Measurements from ENCODE around the gene RGS7BP. TPM values are rescaled to one million over a fixed set of nuclear protein-coding genes. Genes with fewer than 3 reads are reported as not detected.
A peak's percentile ranks its signal among the peaks of the same experiment; 100 is the strongest.
"Not testable (repeated sequence)": the region's sequence is repeated elsewhere in the genome, so short reads cannot be mapped to it uniquely, and the experiment has no call there.

Gene RGS7BP
- total RNA-seq, 1 donor from 2014 or later = 0.20 TPM

DNA sequence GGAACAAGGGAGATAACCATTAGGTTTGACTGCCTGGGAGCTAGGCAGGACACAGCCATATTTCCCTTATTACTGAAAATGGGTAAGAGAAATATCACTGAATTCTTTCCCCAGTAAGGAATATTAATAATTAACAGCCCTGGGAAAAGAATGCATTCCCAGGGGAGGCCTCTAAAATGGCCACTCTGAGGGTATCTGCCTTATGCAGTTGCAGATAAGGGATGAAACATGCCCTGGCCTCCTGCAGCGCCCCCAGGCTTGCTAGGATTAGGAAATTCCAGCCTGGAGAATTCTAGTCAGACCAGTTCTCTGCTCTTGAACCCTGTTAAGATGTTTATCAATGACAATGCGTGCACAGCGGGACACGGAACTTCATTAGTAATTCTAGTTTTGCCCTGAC is 52.8 kb downstream of the RGS7BP start:
- not testable (repeated sequence) for DNase-seq (ENCODE audit: low read depth in 2 of 2)

- no peak for DNase-seq (ENCODE audit: low read depth in 2 of 2)
Measured at GRCh38 chr5:64566310-64566916, 60.6 kb downstream of the RGS7BP start.

DNA sequence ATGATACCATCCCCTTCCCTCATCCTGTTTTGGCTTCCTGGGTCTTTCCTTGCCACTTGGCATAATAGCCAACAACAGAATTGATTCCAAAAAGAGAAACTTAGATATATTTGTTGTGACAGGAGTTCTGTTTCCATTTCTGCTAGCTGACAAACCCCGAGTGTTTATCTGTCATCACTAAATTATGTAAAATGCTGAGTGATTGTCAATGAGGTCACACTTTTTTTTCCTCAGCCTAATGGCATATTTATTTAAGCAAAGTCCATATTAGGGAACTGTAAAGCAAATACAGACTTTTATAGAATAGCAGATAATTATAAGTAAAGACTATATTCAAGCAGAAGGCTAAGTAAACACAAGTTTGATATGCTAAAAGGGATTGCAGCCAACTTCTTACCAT is 64.0 kb downstream of the RGS7BP start:
- no peak for DNase-seq (ENCODE audit: low read depth in 2 of 2)

DNA sequence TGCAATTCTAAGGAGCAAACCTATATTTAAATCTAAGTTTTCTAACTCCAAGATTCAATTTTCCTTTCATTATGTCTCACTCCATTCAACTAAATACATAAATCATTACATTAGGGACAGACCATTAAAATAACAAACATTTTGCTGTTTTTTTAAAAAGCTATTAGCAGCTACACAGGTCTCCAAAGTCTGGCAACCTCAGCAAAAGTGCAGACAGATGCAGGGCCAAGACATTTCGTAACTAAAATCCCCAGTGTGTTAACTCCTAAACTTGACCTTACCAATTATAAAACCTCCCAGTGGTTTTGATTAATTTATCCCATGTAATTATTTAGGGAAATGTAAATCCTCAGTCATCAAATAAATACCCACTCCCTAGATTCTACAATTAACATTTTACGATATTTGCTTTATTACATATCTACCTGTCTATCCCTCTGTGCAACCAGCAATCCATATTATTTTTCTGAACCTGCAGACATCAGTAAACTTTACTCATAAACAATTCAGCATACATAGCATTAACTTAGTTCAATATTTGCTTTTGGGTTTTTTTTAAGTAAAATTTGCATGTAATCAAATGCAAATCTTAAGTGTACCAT is 64.7 kb downstream of the RGS7BP start:
- DNase-seq (ENCODE audit: low read depth in 2 of 2) = no peak

DNA sequence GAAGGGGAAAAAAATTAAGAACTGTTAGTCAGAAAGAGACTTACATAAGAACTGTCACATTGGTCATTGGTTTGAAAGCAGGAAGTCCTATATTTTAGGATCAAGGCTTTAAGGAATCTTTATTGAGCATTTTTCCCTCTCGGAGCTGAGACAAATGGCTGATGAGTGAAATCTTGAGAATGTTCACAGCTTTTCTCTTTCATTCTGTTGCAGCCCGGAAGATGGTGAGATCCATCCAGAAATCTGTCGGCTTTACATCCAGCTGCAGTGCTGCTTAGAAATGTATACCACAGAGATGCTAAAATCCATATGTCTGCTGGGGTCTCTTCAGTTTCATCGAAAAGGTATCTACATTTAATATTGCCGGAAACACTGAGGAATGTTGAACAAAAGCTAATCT is 69.7 kb downstream of the RGS7BP start:
- DNase-seq (ENCODE audit: low read depth in 2 of 2) = no peak

DNA sequence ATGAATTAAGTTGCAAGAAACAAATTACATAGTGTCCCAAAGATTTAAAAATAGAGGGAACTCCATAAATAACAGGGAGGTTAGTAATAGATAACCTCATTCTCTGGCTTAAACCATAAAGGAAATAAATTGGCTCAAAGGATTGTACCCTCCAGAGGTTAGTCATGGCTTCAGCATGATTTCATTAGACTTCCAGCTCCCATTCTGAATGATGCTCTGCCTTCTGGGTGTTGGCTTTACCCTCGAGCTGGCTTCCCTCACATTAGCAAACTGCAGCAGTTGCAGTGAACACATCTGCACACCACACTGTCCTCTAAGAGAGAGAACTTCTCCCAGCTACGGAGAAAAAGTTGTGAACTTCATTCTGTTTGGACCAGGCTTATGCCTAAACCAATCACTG is 70.4 kb downstream of the RGS7BP start:
- no peak for DNase-seq (ENCODE audit: low read depth in 2 of 2)

DNA sequence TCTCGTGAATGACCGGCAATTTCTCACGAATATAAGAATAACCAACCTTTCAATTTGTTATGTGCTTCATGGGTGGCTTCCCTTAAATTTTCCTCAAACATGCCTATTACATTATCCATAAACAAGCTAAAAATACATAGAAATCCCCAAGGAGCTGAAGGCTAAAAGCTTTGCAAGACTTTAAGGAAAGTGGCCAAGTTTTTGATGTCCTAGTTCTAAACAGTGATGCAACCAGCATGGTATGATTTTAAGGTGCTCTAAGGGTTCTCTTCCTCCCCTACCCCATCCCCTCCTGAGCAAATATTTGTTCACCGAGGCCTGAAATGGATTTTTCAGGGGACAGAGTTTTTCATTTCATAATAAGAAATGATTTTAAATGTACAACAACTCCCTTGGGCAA is 79.8 kb downstream of the RGS7BP start:
- no peak for DNase-seq (ENCODE audit: low read depth in 2 of 2)

DNA sequence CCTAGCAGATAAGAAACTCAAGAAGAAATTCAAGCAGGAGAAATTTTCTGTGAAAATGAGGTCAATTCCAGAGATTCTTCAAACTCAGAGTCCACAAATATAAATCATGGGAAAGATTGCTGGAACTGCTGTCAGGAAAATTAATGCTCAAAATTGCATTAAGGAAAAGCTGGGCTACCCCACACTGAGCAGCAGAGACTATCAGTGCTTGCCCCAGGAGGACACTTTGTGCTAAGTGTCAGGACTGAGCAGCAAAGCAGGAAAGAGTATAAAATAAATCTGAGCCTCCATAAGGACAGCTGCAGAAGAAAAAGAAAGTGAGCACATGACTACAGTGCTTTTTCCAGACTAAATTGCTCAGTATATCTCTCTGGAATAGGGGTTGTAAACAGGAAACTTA is 81.6 kb downstream of the RGS7BP start:
- no peak for DNase-seq (ENCODE audit: low read depth in 2 of 2)

GRCh38 chr5:64592730-64593341 is 87.0 kb downstream of the RGS7BP start:
- no peak for DNase-seq (ENCODE audit: low read depth in 2 of 2)

DNA sequence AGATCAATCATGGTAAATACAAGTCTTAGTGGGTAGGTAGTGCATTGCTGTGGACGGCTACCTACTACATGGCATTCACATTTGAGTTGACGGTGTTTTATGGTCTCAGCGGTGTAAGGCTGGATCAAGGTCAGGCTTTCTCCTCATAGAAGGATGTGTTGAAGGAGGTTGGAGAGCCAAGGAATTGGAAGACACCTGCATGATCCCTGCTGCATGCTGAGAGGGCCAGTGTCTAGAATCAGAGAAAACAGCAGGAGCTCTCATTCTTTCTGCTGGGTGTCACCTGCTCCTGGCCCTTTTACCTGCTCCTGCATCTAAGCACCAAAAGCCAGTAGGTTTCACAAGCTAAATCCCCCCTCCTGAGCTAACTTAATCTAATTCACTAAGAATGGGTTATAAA is 88.2 kb downstream of the RGS7BP start:
- DNase-seq (ENCODE audit: low read depth in 2 of 2) = no peak

DNA sequence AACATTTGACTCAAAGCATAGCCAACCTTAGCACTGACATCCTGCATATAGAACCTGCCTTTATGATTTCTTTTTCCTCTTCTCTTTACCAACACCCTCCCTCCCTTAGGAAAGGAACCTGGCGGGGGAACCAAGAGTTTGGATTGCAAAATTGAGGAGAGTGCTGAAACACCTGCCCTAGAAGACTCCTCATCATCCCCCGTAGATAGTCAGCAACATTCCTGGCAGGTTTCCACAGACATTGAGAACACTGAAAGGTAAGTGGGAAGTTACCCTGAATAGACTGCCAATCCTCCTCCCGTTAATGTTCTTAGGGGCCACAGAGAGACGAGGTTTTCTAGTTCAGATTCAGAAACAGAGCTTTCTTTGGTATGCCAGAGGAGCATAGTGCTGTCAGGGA is 88.8 kb downstream of the RGS7BP start:
- DNase-seq (ENCODE audit: low read depth in 2 of 2) = no peak

GRCh38 chr5:64595031-64595855 is 89.4 kb downstream of the RGS7BP start:
- DNase-seq (ENCODE audit: low read depth in 2 of 2) = peak; percentile 2 to 21

DNA sequence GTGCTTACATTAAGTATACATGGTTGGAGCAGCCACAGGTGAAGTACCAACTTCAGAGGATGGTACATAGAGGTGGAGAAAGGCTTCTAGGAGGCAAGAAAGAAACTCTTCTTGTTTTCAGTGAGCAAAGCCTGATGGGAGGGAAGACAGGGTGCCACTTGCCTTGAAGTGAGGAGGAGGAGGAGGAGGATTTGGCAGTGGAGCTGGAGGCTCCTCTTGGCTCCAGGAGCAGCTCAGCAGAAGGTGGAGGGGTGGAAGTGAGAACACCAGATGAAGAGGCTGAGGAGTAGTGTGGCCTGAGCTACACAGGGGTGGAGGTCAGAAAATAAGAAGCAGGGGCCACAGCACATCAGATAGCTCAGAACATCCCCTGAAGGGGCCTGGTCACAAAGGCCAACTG is 93.4 kb downstream of the RGS7BP start:
- no peak for DNase-seq (ENCODE audit: low read depth in 2 of 2)

GRCh38 chr5:64603676-64604075 is 97.9 kb downstream of the RGS7BP start:
- DNase-seq (ENCODE audit: low read depth in 2 of 2) = no peak

GRCh38 chr5:64606926-64607325 is 101.1 kb downstream of the RGS7BP start:
- no peak for DNase-seq (ENCODE audit: low read depth in 2 of 2)

DNA sequence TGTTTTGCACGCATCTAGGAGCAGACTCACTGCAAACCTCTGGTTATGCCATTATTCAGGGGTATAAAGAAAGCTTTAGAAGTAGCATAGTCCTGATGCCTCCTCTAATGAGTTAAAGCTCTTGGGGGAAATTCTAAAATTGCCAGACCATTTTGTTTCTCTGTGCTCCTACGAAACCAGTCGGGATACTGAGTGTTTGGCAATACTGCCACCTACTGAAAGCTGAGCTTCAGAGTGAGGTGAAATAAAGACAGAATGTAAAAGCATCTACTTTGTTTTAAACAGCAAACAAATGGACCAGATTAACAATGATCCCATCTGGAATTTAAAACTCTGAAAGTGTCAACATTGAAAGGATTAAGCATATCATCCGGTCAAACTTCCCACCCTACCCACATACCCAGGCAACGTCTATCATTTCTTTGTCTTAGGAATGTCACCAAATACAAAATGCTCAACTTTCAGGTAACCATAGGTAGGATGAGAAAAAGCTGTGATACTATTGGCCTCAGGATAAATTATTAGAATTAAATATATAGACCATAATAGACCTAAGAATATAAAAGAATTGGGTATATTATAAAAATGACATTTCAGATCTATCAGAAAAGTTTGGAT is 106.6 kb downstream of the RGS7BP start:
- peak; percentile 72 to 77 for DNase-seq (ENCODE audit: low read depth in 2 of 2)

DNA sequence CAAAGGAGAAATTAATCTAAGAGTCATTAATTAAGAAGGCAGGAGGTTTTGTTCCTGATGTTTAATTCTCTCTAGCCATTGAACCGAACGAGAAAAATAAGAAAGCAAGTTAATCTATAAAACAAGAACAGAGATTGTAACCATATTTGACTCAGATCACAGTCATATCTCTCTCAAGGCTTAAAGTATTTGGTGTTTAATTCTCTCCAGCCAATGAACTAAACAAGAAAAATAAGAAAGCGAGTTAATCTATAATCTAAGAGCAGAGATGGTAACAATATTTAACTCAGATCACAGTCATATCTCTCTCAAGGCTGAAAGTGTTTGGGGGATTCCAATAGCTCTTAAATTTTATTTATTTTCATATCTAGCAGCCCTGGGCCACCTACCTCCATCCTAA is 110.1 kb downstream of the RGS7BP start:
- no peak for DNase-seq (ENCODE audit: low read depth in 2 of 2)

- no peak for DNase-seq (ENCODE audit: low read depth in 2 of 2)
Measured at GRCh38 chr5:64619609-64620008, 113.8 kb downstream of the RGS7BP start.

- no peak for DNase-seq (ENCODE audit: low read depth in 2 of 2)
Measured at GRCh38 chr5:64622991-64623390, 117.2 kb downstream of the RGS7BP start.

- peak in 1 of 2 donors; percentile 8 for DNase-seq (ENCODE audit: low read depth in 2 of 2)
Measured at GRCh38 chr5:64625678-64626077, 119.9 kb downstream of the RGS7BP start.

GRCh38 chr5:64628901-64629300 is 123.1 kb downstream of the RGS7BP start:
- no peak for DNase-seq (ENCODE audit: low read depth in 2 of 2)

- DNase-seq (ENCODE audit: low read depth in 2 of 2) = no peak
Measured at GRCh38 chr5:64629841-64630240, 124.0 kb downstream of the RGS7BP start.
